Measurements from ENCODE around the gene IQCE. TPM values are rescaled to one million over a fixed set of nuclear protein-coding genes. Genes with fewer than 3 reads are reported as not detected.
"Not testable (repeated sequence)": the region's sequence is repeated elsewhere in the genome, so short reads cannot be mapped to it uniquely, and the experiment has no call there.

The IQCE gene
- polyA plus RNA-seq, 1 donor from 2014 or later = 21.2 TPM

DNA sequence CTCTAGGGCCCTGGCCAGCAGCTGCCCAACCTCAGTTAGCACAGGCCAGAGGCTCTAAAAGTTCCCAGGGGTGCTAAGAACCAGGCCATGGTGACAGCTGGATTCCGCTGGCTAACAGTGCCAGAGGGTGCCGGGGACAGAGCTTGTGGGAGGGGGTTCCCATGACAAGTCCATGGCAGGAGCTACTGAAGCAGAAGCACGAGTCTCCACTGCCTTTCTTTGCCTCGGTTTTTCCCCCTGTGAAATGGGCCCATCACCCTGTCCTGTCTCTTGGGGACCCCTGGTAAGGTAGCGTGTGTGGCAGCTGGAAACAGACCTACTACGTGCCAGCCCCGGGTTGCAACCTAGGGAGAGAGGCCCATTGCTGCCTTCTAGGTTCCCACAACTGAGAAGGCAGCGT is 26.0 kb upstream of the IQCE start:
- H3K27ac ChIP-seq (ENCODE audit: low read length); H2AFZ ChIP-seq (ENCODE audit: low read depth, low read length); H3K9me3 ChIP-seq (ENCODE audit: low read length): not testable (repeated sequence)

DNA sequence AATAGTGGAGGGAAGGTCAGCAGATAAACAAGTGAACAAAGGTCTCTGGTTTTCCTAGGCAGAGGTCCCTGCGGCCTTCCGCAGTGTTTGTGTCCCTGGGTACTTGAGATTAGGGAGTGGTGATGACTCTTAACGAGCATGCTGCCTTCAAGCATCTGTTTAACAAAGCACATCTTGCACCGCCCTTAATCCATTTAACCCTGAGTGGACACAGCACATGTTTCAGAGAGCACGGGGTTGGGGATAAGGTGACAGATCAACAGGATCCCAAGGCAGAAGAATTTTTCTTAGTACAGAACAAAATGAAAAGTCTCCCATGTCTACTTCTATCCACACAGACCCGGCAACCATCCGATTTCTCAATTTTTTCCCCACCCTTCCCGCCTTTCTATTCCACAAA is 25.2 kb upstream of the IQCE start:
- H3K4me3 ChIP-seq (ENCODE audit: low read length); H3K79me2 ChIP-seq (replicated peaks; ENCODE audit: insufficient read depth, low read length); H3K4me2 ChIP-seq (ENCODE audit: low read length); H3K36me3 ChIP-seq (ENCODE audit: insufficient read depth, low read length); H3F3A ChIP-seq (ENCODE audit: insufficient read depth, low read length, poor library complexity, severe bottlenecking); H3K9me2 ChIP-seq (ENCODE audit: insufficient read depth, low read length); H2AFZ ChIP-seq (ENCODE audit: low read depth, low read length); H3K9ac ChIP-seq (ENCODE audit: low read length); H3K27ac ChIP-seq (ENCODE audit: low read length); H4K20me1 ChIP-seq (ENCODE audit: insufficient read depth); H3K27me3 ChIP-seq (ENCODE audit: insufficient read depth, low read depth, low read length); H3K9me3 ChIP-seq (ENCODE audit: low read length): not testable (repeated sequence)

More for the DNA sequence above, 26.0 kb upstream of the IQCE start:
- not testable (repeated sequence) for H3K9me2 ChIP-seq (ENCODE audit: insufficient read depth, low read length); H3K79me2 ChIP-seq (replicated peaks; ENCODE audit: insufficient read depth, low read length); H3K4me3 ChIP-seq (ENCODE audit: low read length); H3F3A ChIP-seq (ENCODE audit: insufficient read depth, low read length, poor library complexity, severe bottlenecking); H4K20me1 ChIP-seq (ENCODE audit: insufficient read depth); H3K4me2 ChIP-seq (ENCODE audit: low read length); H3K27me3 ChIP-seq (ENCODE audit: insufficient read depth, low read depth, low read length); H3K9ac ChIP-seq (ENCODE audit: low read length); H3K36me3 ChIP-seq (ENCODE audit: insufficient read depth, low read length)

DNA sequence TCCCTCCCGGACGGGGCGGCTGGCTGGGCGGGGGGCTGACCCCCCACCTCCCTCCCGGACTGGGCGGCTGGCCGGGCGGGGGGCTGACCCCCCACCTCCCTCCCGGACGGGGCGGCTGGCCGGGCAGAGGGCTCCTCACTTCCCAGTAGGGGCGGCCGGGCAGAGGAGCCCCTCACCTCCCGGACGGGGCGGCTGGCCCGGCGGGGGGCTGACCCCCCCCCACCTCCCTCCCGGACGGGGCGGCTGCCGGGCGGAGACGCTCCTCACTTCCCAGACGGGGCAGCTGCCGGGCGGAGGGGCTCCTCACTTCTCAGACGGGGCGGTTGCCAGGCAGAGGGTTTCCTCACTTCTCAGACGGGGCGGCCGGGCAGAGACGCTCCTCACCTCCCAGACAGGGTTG is 24.6 kb upstream of the IQCE start:
- H4K20me1 ChIP-seq (ENCODE audit: insufficient read depth); H3K4me2 ChIP-seq (ENCODE audit: low read length); H3K9me2 ChIP-seq (ENCODE audit: insufficient read depth, low read length); H3K4me3 ChIP-seq (ENCODE audit: low read length); H3K9me3 ChIP-seq (ENCODE audit: low read length); H3K27ac ChIP-seq (ENCODE audit: low read length); H3K79me2 ChIP-seq (replicated peaks; ENCODE audit: insufficient read depth, low read length); H3K9ac ChIP-seq (ENCODE audit: low read length); H3K27me3 ChIP-seq (ENCODE audit: insufficient read depth, low read depth, low read length); H3F3A ChIP-seq (ENCODE audit: insufficient read depth, low read length, poor library complexity, severe bottlenecking); H3K36me3 ChIP-seq (ENCODE audit: insufficient read depth, low read length); H2AFZ ChIP-seq (ENCODE audit: low read depth, low read length): not testable (repeated sequence)

GRCh38 chr7:2535872-2536627 is 22.7 kb upstream of the IQCE start:
- H3F3A ChIP-seq (ENCODE audit: insufficient read depth, low read length, poor library complexity, severe bottlenecking); H3K4me2 ChIP-seq (ENCODE audit: low read length); H3K9ac ChIP-seq (ENCODE audit: low read length); H2AFZ ChIP-seq (ENCODE audit: low read depth, low read length); H3K79me2 ChIP-seq (replicated peaks; ENCODE audit: insufficient read depth, low read length); H4K20me1 ChIP-seq (ENCODE audit: insufficient read depth); H3K27ac ChIP-seq (ENCODE audit: low read length); H3K4me3 ChIP-seq (ENCODE audit: low read length); H3K27me3 ChIP-seq (ENCODE audit: insufficient read depth, low read depth, low read length); H3K9me2 ChIP-seq (ENCODE audit: insufficient read depth, low read length); H3K9me3 ChIP-seq (ENCODE audit: low read length); H3K36me3 ChIP-seq (ENCODE audit: insufficient read depth, low read length): not testable (repeated sequence)

DNA sequence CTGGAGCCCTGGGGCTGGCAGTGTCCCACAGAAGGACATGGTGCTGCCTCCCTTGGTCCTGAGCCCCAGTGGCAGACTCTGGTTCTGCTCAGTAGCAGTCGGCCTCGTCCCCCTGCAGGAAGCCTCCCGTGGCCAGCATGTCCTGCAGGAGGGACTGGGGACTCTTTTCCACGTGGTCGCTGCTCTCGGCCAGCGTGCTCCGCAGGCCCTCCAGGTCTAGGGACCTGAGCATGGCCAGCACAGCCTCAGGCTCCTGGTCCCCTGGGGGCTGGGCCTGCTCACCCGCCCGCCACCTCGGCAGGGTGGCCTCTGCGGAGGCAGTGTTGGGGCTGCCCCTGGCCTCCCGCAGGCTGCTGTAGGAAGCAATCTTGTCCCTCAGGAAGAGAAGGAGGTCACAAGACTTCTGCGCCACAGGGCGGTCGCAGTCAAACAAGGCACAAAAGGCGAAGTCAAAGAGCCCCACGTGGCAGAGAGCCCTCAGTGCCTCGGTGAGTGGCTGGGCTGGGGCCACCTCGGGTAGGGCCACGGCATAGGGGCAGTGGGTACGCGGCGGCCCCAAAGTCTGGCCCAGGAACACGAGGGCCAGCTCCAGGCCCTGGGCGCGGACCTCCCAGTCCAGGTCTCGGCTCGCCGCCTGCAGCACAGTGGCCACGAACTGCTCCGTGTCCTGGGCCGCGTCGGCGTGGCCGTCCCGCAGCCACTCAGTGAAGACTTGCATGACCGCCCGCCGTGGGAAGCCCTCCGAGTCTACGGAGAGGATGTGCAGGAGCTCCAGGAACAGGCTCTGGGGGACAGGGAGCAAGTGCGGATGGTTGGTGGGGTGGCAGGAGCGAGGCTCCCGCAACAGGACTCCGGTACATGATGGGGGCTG is 20.6 kb upstream of the IQCE start:
- no peaks in the 10 kb centered on the region for H3F3A ChIP-seq (ENCODE audit: insufficient read depth, low read length, poor library complexity, severe bottlenecking)
- H4K20me1 ChIP-seq (ENCODE audit: insufficient read depth) = no peaks in the 10 kb centered on the region
- H3K9me2 ChIP-seq (ENCODE audit: insufficient read depth, low read length) = no peaks in the 10 kb centered on the region
- no peaks in the 10 kb centered on the region for H3K27me3 ChIP-seq (ENCODE audit: insufficient read depth, low read depth, low read length)
- H3K27ac ChIP-seq (ENCODE audit: low read length) = no peak overlapping the region
- H3K4me3 ChIP-seq (ENCODE audit: low read length) = no peak overlapping the region
- no peaks in the 10 kb centered on the region for H3K9me3 ChIP-seq (ENCODE audit: low read length)
- TF ChIP-seq TAF1 (IDR thresholded peaks at IDR 0.05; ENCODE audit: low read depth) = no peak
- no peak for TF ChIP-seq RAD21 (conservative IDR thresholded peaks at IDR 0.05)
- no peak for TF ChIP-seq REST (IDR thresholded peaks at IDR 0.05; ENCODE audit: borderline replicate concordance)
- TF ChIP-seq EZH2 (IDR thresholded peaks at IDR 0.05; ENCODE audit: borderline replicate concordance, insufficient read depth, low read length, poor library complexity, severe bottlenecking) = no peak
- no peak for TF ChIP-seq SMC3 (conservative IDR thresholded peaks at IDR 0.05; ENCODE audit: poor library complexity)
- no peak for TF ChIP-seq MXI1 (conservative IDR thresholded peaks at IDR 0.05; ENCODE audit: poor library complexity, severe bottlenecking)
- H3K36me3 ChIP-seq (ENCODE audit: insufficient read depth, low read length) = no peaks in the 10 kb centered on the region
- H3K4me2 ChIP-seq (ENCODE audit: low read length) = no peak overlapping the region
- H2AFZ ChIP-seq (ENCODE audit: low read depth, low read length) = no peak overlapping the region
- H3K79me2 ChIP-seq (replicated peaks; ENCODE audit: insufficient read depth, low read length) = no peaks in the 10 kb centered on the region
- H3K9ac ChIP-seq (ENCODE audit: low read length) = no peak overlapping the region

All from neural cell (in vitro differentiated cells).